Measurements from ENCODE around the gene ARFGAP3.

Gene ARFGAP3

DNA sequence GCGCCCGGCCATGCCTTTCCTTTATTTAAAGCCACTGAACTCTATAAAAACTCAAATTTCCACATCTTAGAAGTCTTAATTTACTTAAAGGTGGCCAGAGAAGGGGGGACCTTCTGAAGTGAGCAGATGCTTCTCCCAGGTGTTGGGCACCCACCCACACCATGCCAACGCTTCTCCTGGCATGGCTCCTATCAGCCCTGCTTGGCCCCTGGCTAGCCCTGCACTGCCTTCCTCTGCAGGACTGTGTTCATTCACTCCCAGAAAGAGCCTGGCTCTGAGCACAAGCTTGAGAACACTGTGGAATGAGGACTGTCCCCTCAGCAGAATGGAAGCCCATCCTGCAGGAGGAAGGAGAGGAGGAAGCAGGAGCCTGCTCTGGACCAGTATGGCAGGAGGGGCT is 34.6 kb upstream of the ARFGAP3 start:
- DNase-seq (ENCODE audit: low spot score) = no peak
- CTCF ChIA-PET = interaction anchor here (0.6 kb wide), 1 partner anchor 137 kb away, joined by 3 read pairs; no protein-coding TSS in a partner anchor
- TF ChIP-seq, protein P1, sequence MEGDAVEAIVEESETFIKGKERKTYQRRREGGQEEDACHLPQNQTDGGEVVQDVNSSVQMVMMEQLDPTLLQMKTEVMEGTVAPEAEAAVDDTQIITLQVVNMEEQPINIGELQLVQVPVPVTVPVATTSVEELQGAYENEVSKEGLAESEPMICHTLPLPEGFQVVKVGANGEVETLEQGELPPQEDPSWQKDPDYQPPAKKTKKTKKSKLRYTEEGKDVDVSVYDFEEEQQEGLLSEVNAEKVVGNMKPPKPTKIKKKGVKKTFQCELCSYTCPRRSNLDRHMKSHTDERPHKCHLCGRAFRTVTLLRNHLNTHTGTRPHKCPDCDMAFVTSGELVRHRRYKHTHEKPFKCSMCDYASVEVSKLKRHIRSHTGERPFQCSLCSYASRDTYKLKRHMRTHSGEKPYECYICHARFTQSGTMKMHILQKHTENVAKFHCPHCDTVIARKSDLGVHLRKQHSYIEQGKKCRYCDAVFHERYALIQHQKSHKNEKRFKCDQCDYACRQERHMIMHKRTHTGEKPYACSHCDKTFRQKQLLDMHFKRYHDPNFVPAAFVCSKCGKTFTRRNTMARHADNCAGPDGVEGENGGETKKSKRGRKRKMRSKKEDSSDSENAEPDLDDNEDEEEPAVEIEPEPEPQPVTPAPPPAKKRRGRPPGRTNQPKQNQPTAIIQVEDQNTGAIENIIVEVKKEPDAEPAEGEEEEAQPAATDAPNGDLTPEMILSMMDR (conservative IDR thresholded peaks at IDR 0.05; ENCODE audit: low read depth) = no peak
- H3K27ac ChIP-seq = peak overlapping the region; percentile 26
- POLR2A ChIA-PET (ENCODE audit: low non-redundant PET) = no interaction called here

DNA sequence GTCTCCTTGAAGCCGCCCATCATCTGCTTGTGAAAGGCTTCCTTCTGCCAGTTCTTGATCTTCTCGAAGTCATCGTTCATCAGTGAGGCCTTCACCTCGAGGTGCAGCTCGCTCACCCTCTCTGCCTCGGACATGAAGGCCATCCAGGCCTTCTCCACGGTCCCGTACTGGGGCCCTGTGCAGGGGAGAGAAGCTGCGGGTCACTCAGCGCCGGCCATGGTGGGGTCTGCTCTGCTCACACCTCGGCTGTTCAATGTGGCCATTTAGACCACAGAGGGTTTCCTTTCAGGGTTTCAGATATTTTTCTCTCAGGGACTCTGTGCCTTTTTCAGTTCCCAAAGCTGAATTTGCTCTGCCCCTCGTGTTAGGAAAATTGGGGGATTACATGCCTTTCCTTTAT is 33.9 kb upstream of the ARFGAP3 start:
- H3K27ac ChIP-seq = no peak overlapping the region
- POLR2A ChIA-PET (ENCODE audit: low non-redundant PET) = no interaction called here
- no peak for DNase-seq (ENCODE audit: low spot score)
- CTCF ChIA-PET = interaction anchor here (0.6 kb wide), 1 partner anchor 11 kb away, joined by 4 read pairs; no protein-coding TSS in a partner anchor
- TF ChIP-seq, protein P1 (conservative IDR thresholded peaks at IDR 0.05; ENCODE audit: low read depth) = no peak

DNA sequence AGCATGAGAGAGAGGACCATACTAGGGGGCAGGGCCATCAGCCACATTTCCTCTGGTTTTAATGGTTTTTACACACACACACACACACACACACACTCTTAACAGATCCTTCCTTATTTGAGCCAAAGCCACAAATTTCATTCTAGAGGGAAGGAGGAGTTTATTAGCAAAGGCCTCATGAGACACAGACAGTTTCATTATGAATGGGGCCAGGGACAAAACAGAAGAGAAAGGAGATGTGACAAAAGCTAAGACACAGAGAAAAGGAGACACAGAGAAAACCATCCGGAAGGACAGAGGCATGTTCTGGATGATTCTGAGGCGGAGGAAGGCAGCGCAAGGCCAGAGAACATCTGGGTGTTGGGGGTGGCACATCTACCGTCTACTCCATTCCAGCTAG is 32.2 kb upstream of the ARFGAP3 start:
- POLR2A ChIA-PET (ENCODE audit: low non-redundant PET) = no interaction called here
- no peak for DNase-seq (ENCODE audit: low spot score)
- TF ChIP-seq, protein P1 (conservative IDR thresholded peaks at IDR 0.05; ENCODE audit: low read depth) = no peak
- H3K27ac ChIP-seq = no peak overlapping the region
- CTCF ChIA-PET = no interaction called here

DNA sequence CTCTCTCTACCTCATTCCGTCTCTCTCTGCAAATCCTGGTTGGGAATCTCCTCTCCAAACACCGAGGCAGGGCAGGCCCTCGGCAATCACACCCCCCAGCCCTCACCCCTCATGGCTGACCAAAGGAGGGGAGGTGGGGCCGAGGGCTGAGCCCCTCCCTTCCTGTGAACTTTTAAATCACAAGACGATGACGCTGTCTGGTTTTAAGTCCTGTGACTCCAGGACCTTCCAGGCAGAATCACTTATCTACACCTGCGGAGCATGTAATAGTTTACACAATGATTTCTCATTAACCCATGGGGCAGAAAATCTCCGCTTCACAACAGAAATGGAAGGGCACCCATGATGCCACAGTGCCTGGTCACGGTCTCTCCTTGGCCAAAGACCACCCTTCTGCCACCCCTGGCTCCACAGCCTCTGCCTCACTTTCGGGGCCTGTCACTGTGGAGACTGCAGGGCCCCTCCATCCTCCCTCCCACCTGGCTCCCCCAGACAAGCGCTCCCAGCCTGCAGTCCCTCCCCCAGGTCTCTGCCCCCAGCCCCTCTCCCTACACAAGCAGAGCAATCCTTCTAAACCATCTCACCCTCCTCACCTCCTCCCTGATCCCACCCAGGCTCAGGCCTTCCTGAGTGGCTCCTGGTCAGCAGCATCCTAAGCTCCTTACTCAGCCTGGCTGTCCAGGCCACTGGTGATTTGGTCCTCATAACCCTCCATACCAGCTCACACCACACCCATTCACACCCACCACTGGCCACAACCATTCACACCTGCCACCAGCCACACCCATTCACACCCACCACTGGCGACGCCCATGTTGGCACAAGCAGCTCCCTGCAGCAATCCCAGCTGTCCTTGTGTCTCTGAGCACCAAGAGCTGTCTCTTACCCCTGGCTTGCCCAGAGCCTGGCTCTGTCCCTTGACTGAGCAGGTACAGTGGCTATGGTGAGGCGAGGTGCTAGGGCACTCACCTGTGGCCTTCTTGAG is 30.7 kb upstream of the ARFGAP3 start:
- POLR2A ChIA-PET (ENCODE audit: low non-redundant PET) = no interaction called here
- no peak for DNase-seq (ENCODE audit: low spot score)
- 0 out of 2 replicates have a peak overlapping the region, but pooled peaks have one; percentile 19 for H3K27ac ChIP-seq
- TF ChIP-seq, protein P1 (conservative IDR thresholded peaks at IDR 0.05; ENCODE audit: low read depth) = no peak
- CTCF ChIA-PET = interaction anchor here (0.6 kb wide), 1 partner anchor 78 kb away, joined by 3 read pairs; no protein-coding TSS in a partner anchor

DNA sequence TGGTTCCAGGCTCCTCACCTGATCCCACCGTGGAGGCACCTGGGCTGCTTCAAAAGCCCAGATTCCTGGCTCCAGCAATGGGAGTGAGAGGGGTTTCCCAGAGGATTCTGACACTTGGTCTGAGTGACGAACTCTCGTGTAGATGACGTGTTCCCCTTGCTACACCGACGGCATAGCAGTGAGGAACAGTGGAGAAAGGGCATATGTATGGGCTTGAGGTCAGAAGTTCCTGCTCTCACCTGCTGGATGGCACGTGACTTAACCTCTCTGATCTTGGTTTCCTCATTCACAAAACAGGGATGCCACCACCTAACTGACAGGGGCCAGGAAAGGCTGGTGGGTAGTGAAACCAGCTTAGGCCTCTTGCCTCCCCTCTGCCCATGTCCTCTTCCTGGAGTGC is 30.0 kb upstream of the ARFGAP3 start:
- ChIA-PET POLR2A (ENCODE audit: low non-redundant PET) (no interaction called here), CTCF (interaction anchor here (0.6 kb wide), 1 partner anchor 79 kb away, joined by 3 read pairs; no protein-coding TSS in a partner anchor)
- TF ChIP-seq, protein P1 (conservative IDR thresholded peaks at IDR 0.05; ENCODE audit: low read depth) = no peak
- H3K27ac ChIP-seq = 0 out of 2 replicates have a peak overlapping the region, but pooled peaks have one; percentile 19
- no peak for DNase-seq (ENCODE audit: low spot score)

DNA sequence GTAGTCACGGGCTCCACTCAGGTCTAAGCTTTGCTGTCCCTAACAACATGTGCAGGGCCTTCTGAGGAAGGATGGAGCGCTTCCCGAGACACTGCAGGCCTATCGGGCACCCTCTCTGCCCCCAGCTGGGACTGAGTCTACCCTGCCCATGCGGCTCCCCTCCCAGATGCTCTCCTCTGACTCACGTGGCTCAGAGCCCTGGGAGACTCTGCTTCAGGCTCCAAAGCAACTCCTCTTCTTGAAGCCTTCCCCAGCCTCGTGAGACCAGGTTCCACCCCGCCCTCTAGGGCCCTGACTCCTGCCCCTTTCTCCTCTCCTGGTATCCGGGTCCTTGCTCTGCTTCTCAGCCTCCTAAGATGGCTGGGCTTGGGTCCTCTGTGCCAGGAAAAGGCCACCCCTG is 28.4 kb upstream of the ARFGAP3 start:
- DNase-seq (ENCODE audit: low spot score) = no peak
- ChIA-PET POLR2A (ENCODE audit: low non-redundant PET) (no interaction called here), CTCF (interaction anchor here (0.6 kb wide), 1 partner anchor 66 kb away, joined by 3 read pairs; no protein-coding TSS in a partner anchor)
- TF ChIP-seq, protein P1 (conservative IDR thresholded peaks at IDR 0.05; ENCODE audit: low read depth) = no peak
- H3K27ac ChIP-seq = peak overlapping the region; percentile 41

Data from RWPE1 (cell line).